DMS153 treated with DMSO at 0.1 percent for 48 hours (cell line): ENCODE results near the gene NAA10.
"Not testable (repeated sequence)": the region's sequence is repeated elsewhere in the genome, so short reads cannot be mapped to it uniquely, and the experiment has no call there.

ENCODE experiments used
- DNase-seq: peaks from one replicate; lab custom pipeline; 2025; ENCODE audit not compliant: unreplicated experiment; lab: John Stamatoyannopoulos, UW

The NAA10 gene

GRCh38 chrX:153934762-153935325 lies at the start of gene NAA10:
TSS of gene NAA10 (minus strand) at chrX:153935037. CDS start at chrX:153934904, 133 bp downstream.
- peak; percentile 49 for DNase-seq

- no peak for DNase-seq
These were observed 48.5 kb upstream of the NAA10 start for GRCh38 chrX:153983321-153983801.

GRCh38 chrX:153981771-153982533 lies 47.1 kb upstream of the NAA10 start:
- DNase-seq, result no peak

GRCh38 chrX:153981231-153981630 lies 46.4 kb upstream of the NAA10 start:
- no peak for DNase-seq

- DNase-seq, result not testable (repeated sequence)
These were observed 45.6 kb upstream of the NAA10 start for GRCh38 chrX:153980394-153980793.

- no peak for DNase-seq
These were observed 40.0 kb upstream of the NAA10 start for GRCh38 chrX:153974726-153975286.

GRCh38 chrX:153974003-153974725 lies 39.3 kb upstream of the NAA10 start:
- no peak for DNase-seq

GRCh38 chrX:153973127-153974002 lies 38.5 kb upstream of the NAA10 start:
- peak; percentile 43 for DNase-seq

- DNase-seq, result peak; percentile 90
These were observed 37.7 kb upstream of the NAA10 start, which contains the start of gene TMEM187 for GRCh38 chrX:153972368-153973126. TSS of gene TMEM187 (plus strand) at chrX:153972754. CDS start at chrX:153982063, 9,309 bp downstream.

- peak; percentile 92 for DNase-seq
These were observed 36.9 kb upstream of the NAA10 start, which contains the start of gene HCFC1 for GRCh38 chrX:153971450-153972367. TSS of gene HCFC1 (minus strand) at chrX:153971818. CDS start at chrX:153970840, 978 bp downstream.

- DNase-seq, result peak; percentile 64
These were observed 36.2 kb upstream of the NAA10 start for GRCh38 chrX:153971124-153971449.

GRCh38 chrX:153970357-153971123 lies 35.7 kb upstream of the NAA10 start:
- DNase-seq, result peak; percentile 42

GRCh38 chrX:153969904-153970356 lies 35.1 kb upstream of the NAA10 start:
- no peak for DNase-seq

GRCh38 chrX:153969125-153969903 lies 34.5 kb upstream of the NAA10 start:
- no peak for DNase-seq

GRCh38 chrX:153968754-153969124 lies 33.9 kb upstream of the NAA10 start:
- DNase-seq, result no peak

- DNase-seq, result no peak
These were observed 33.4 kb upstream of the NAA10 start for GRCh38 chrX:153968255-153968654.
